Osteoblast (primary cell): Measurements from ENCODE around the gene EXOC3L4. TPM values are rescaled to one million over a fixed set of nuclear protein-coding genes. Genes with fewer than 3 reads are reported as not detected.

Experiments
- DNase-seq: peaks from one replicate; pipeline ENCODE4 v3.0.0; 2011; ENCODE audit warnings: low spot score, mixed read lengths; ENCODE audit not compliant: insufficient read length; ENCODE audit errors: missing footprints
- H2AFZ ChIP-seq: 2 replicates; pipeline ENCODE4 v1.6.0; 2011; ENCODE audit warnings: mild to moderate bottlenecking, low read length
- H3K27ac ChIP-seq: 2 replicates; pipeline ENCODE4 v1.5.1; 2011; ENCODE audit warnings: mild to moderate bottlenecking, low read depth, low read length, moderate library complexity
- H3K27me3 ChIP-seq: 2 replicates; pipeline ENCODE4 v1.6.0; 2012; ENCODE audit warnings: mild to moderate bottlenecking, control low read depth, inconsistent platforms, low read length, moderate library complexity; ENCODE audit not compliant: insufficient read depth
- H3K36me3 ChIP-seq: 2 replicates; pipeline ENCODE4 v1.5.1; 2011; ENCODE audit warnings: mild to moderate bottlenecking, low read length, control low read depth, moderate library complexity; ENCODE audit not compliant: insufficient read depth
- H3K4me1 ChIP-seq: 2 replicates; pipeline ENCODE4 v1.5.1; 2011; ENCODE audit warnings: mild to moderate bottlenecking, low read length, control low read depth, moderate library complexity; ENCODE audit not compliant: insufficient read depth
- H3K4me2 ChIP-seq: 2 replicates; pipeline ENCODE4 v1.6.0; 2011; ENCODE audit warnings: mild to moderate bottlenecking, low read length; ENCODE audit not compliant: insufficient read depth
- H3K4me3 ChIP-seq: fragments of 200-600 bp; sonication (generic); 3 replicates; pipeline ENCODE4 v1.5.1; 2012; ENCODE audit warnings: mild to moderate bottlenecking, low read length, inconsistent platforms; ENCODE audit not compliant: insufficient read depth
- H3K79me2 ChIP-seq: 2 replicates; pipeline ENCODE4 v1.6.0; 2012; ENCODE audit warnings: mild to moderate bottlenecking, low read length, control low read depth, inconsistent platforms; ENCODE audit not compliant: insufficient read depth
- H3K9me3 ChIP-seq: 2 replicates; pipeline ENCODE4 v1.5.1; 2011; ENCODE audit warnings: low read depth, low read length, control low read depth
- H4K20me1 ChIP-seq: 2 replicates; pipeline ENCODE4 v1.6.0; 2012; ENCODE audit warnings: mild to moderate bottlenecking, low read length, control low read depth; ENCODE audit not compliant: insufficient read depth
- CTCF ChIP-seq: IDR thresholded peaks from 2 replicates; pipeline ENCODE4 v1.5.1; 2011; ENCODE audit warnings: mild to moderate bottlenecking, low read depth, low read length, moderate library complexity; ENCODE audit errors: extremely low read depth
- total RNA-seq: library from RNA; depleted of rRNA; stranded (reverse); fragments of >200 nt; gene quantifications from 2 replicates; pipeline ENCODE4 v1.2.3, GENCODE V29; 2012

EXOC3L4 gene
- total RNA-seq, 1 donor: not detected

DNA sequence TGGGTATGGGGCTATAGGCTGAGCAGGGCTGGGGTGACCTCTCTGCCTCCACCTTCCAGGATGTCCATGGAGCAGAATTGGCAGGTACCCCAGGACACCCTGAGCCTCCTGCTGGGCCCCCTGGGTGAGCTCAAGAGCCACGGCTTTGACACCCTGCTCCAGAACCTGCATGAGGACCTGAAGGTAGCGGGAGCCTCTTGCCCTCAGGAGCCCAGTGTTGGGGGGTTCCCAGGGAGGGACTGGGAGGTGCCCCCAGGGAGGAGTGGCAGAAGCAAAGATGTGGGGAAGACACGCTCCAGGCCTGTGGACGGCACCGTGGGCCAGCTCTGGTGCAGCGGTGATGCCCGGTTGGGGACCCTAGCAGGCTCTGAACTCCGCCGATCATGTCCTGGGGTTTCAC lies 37.1 kb downstream of the EXOC3L4 start:
- DNase-seq: no peak
- Histone ChIP-seq H2AFZ (no peak overlapping the region), H3K4me3 (no peak overlapping the region), H3K4me1 (peaks cover 33% of the 10 kb centered on the region), H3K36me3 (peaks cover 38% of the 10 kb centered on the region), H3K27ac (no peak overlapping the region), H4K20me1 (peaks cover 25% of the 10 kb centered on the region), H3K79me2 (peaks cover 7% of the 10 kb centered on the region), H3K4me2 (no peak overlapping the region), H3K27me3 (no peaks in the 10 kb centered on the region), H3K9me3 (no peaks in the 10 kb centered on the region)
- TF ChIP-seq CTCF: no peak

DNA sequence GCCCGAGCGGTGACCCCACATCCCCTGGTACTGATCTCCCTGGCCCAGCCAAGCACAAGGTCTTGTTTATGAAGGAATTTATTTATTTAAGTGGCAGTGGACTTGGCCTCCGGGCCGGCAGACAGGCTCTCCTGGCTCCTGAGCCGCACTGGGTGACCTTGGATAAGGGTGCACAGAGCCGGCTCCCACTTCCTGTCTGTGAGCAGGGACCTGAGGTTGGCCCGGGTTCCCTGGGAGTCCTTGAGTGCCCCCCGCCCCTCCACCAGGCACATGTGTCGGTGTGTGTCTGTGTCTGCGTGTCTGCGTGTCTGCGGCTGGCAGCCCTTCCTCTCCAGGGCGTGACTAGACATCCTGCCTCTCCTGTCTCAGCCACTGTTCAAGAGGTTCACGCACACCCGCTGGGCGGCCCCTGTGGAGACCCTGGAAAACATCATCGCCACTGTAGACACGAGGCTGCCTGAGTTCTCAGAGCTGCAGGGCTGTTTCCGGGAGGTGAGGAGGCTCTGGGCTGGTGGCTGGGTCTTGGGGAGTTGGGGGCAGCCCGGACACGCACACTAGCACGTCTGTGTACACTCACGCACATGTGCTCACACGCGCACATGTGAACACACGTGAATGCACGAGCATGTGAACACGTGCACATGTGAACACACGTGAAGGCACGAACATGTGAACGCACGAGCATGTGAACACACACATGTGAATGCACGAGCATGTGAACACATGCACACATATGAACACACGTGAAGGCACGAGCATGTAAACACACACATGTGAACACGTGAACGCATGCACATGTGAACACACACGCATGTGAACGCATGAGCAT lies 38.1 kb downstream of the EXOC3L4 start:
- H3K4me3 ChIP-seq: no peak overlapping the region
- DNase-seq: peak; percentile 80
- no peak for TF ChIP-seq CTCF
- peaks cover 38% of the 10 kb centered on the region for H3K4me1 ChIP-seq
- no peak overlapping the region for H3K4me2 ChIP-seq
- H2AFZ ChIP-seq: no peak overlapping the region
- H3K79me2 ChIP-seq: peaks cover 6% of the 10 kb centered on the region
- H3K9me3 ChIP-seq: no peaks in the 10 kb centered on the region
- peaks cover 24% of the 10 kb centered on the region for H4K20me1 ChIP-seq
- H3K27ac ChIP-seq: no peak overlapping the region
- H3K27me3 ChIP-seq: no peaks in the 10 kb centered on the region
- peaks cover 35% of the 10 kb centered on the region for H3K36me3 ChIP-seq

DNA sequence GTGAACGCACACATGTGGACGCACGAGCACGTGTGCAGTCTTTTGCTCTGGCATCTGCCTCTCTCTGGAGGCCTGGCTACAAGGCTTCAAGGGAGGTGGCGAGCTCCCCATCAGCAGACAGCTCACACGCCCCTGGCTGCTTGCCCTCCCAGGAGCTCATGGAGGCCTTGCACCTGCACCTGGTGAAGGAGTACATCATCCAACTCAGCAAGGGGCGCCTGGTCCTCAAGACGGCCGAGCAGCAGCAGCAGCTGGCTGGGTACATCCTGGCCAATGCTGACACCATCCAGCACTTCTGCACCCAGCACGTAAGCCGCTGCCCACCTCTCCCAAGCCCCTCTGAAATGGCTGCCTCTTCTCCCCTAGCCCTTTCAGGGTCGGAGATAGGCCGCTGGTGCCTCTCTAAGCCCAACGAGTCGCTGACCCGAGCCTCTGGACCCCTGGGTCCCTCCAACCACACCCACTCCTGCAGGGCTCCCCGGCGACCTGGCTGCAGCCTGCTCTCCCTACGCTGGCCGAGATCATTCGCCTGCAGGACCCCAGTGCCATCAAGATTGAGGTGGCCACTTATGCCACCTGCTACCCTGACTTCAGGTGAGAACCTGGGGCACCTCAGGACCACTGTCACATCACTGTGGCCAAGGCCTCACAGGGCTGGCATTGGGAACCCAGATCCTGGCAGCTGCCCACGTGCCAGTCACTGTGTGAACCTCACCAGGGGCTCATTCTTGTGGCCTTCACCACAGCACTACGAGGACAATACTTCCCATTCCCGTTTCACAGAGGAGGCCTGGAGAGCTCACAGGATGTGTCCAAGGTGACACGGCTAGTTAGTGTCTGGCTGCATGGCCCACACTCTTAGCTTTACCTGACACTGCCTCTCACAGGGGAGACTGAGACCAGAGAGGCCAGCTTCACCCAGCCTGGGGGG lies 39.0 kb downstream of the EXOC3L4 start:
- H3K4me3 ChIP-seq: no peak overlapping the region
- no peaks in the 10 kb centered on the region for H3K27me3 ChIP-seq
- no peaks in the 10 kb centered on the region for H3K9me3 ChIP-seq
- peaks cover 16% of the 10 kb centered on the region for H4K20me1 ChIP-seq
- H3K4me1 ChIP-seq: peaks cover 32% of the 10 kb centered on the region
- H3K27ac ChIP-seq: no peak overlapping the region
- no peaks in the 10 kb centered on the region for H3K79me2 ChIP-seq
- H3K36me3 ChIP-seq: peaks cover 33% of the 10 kb centered on the region
- no peak overlapping the region for H2AFZ ChIP-seq
- no peak for TF ChIP-seq CTCF
- peak; percentile 81 for DNase-seq
- no peak overlapping the region for H3K4me2 ChIP-seq

DNA sequence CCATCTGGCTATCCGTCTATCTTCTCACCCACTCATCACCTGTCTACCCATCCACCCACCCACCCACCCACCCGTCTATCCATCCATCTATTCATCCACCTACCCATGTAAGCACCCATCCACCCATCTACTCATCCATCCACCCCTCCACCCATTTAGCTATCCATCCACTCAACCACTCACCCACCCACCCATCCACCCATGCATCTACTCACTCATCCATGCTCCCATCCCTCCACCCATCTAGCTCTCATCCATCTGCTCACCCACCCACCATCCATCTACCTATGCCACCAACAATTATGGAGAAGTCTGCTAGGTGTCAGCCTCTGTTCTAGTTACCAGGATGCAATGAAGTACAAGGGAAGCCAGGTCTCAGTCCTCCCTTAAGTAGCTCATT lies 39.9 kb downstream of the EXOC3L4 start:
- Histone ChIP-seq H3K36me3 (peaks cover 33% of the 10 kb centered on the region), H3K27me3 (no peaks in the 10 kb centered on the region), H3K4me3 (no peak overlapping the region), H3K27ac (no peak overlapping the region), H2AFZ (no peak overlapping the region), H3K9me3 (no peaks in the 10 kb centered on the region), H3K4me2 (no peak overlapping the region), H3K79me2 (no peaks in the 10 kb centered on the region), H4K20me1 (peaks cover 8% of the 10 kb centered on the region), H3K4me1 (peaks cover 25% of the 10 kb centered on the region)
- TF ChIP-seq CTCF: no peak
- DNase-seq: no peak
